ENCODE data around the gene APBB2. TPM values are rescaled to one million over a fixed set of nuclear protein-coding genes. Genes with fewer than 3 reads are reported as not detected.

The APBB2 gene
- total RNA-seq, 4 donors from 2014 or later: 139 to 248 (median 203) TPM

GRCh38 chr4:41161355-41161754, 53.0 kb downstream of the APBB2 start:
- no peaks in the 10 kb centered on the region for H3K27me3 ChIP-seq
- DNase-seq (ENCODE audit: low spot score in 2 of 2): no peak
- TF ChIP-seq POLR2A (IDR thresholded peaks at IDR 0.05) (no peak), EP300 (IDR thresholded peaks at IDR 0.05) (no peak), CTCF (IDR thresholded peaks at IDR 0.05) (no peak)
- no peaks in the 10 kb centered on the region for H3K9me3 ChIP-seq
- WGBS, 2 donors: 95 to 97% methylated on average over 3 of the region's 3 CpGs
- H3K4me1 ChIP-seq: peaks cover 0 to 27% (median 0%) of the 10 kb centered on the region in 4 donors
- H3K27ac ChIP-seq: no peak overlapping the region
- H3K4me3 ChIP-seq: no peak overlapping the region
- H3K36me3 ChIP-seq: no peaks in the 10 kb centered on the region

GRCh38 chr4:41160856-41161255, 53.5 kb downstream of the APBB2 start:
- Histone ChIP-seq H3K27ac (no peak overlapping the region), H3K9me3 (no peaks in the 10 kb centered on the region), H3K36me3 (no peaks in the 10 kb centered on the region), H3K4me3 (no peak overlapping the region), H3K4me1 (peaks cover 0 to 31% (median 0%) of the 10 kb centered on the region in 4 donors), H3K27me3 (no peaks in the 10 kb centered on the region)
- no peak for DNase-seq (ENCODE audit: low spot score in 2 of 2)
- 74 to 83% methylated on average over 4 of the region's 4 CpGs for WGBS, 2 donors
- no peak for TF ChIP-seq EP300 (IDR thresholded peaks at IDR 0.05)
- TF ChIP-seq CTCF (IDR thresholded peaks at IDR 0.05): no peak
- TF ChIP-seq POLR2A (IDR thresholded peaks at IDR 0.05): no peak

GRCh38 chr4:41160012-41160789, 54.1 kb downstream of the APBB2 start:
- no peak overlapping the region for H3K4me3 ChIP-seq
- TF ChIP-seq CTCF (IDR thresholded peaks at IDR 0.05): no peak
- no peak for TF ChIP-seq EP300 (IDR thresholded peaks at IDR 0.05)
- no peak for TF ChIP-seq POLR2A (IDR thresholded peaks at IDR 0.05)
- no peak for DNase-seq (ENCODE audit: low spot score in 2 of 2)
- H3K9me3 ChIP-seq: no peaks in the 10 kb centered on the region
- peaks cover 0 to 36% (median under 1%) of the 10 kb centered on the region in 4 donors for H3K4me1 ChIP-seq
- H3K27ac ChIP-seq: no peak overlapping the region
- 75 to 79% methylated on average over 10 of the region's 10 CpGs for WGBS, 2 donors
- no peaks in the 10 kb centered on the region for H3K36me3 ChIP-seq
- no peaks in the 10 kb centered on the region for H3K27me3 ChIP-seq

- WGBS, 2 donors: 95 to 98% methylated on average over 5 of the region's 5 CpGs
- Histone ChIP-seq H3K4me3 (no peak overlapping the region), H3K27me3 (no peaks in the 10 kb centered on the region), H3K27ac (no peak overlapping the region), H3K4me1 (peaks cover 0 to 40% (median 5%) of the 10 kb centered on the region in 4 donors), H3K36me3 (no peaks in the 10 kb centered on the region), H3K9me3 (no peaks in the 10 kb centered on the region)
- no peak for DNase-seq (ENCODE audit: low spot score in 2 of 2)
- no peak for TF ChIP-seq EP300 (IDR thresholded peaks at IDR 0.05)
- no peak for TF ChIP-seq CTCF (IDR thresholded peaks at IDR 0.05)
- no peak for TF ChIP-seq POLR2A (IDR thresholded peaks at IDR 0.05)
These were observed 55.6 kb downstream of the APBB2 start for GRCh38 chr4:41158756-41159155.

- Histone ChIP-seq H3K27me3 (no peaks in the 10 kb centered on the region), H3K36me3 (no peaks in the 10 kb centered on the region), H3K4me3 (no peak overlapping the region), H3K4me1 (peaks cover 0 to 40% (median 5%) of the 10 kb centered on the region in 4 donors), H3K9me3 (no peaks in the 10 kb centered on the region), H3K27ac (no peak overlapping the region)
- no peak for TF ChIP-seq POLR2A (IDR thresholded peaks at IDR 0.05)
- TF ChIP-seq CTCF (IDR thresholded peaks at IDR 0.05): no peak
- no peak for TF ChIP-seq EP300 (IDR thresholded peaks at IDR 0.05)
- WGBS, 2 donors: 72 to 89% methylated on average over 1 of the region's 1 CpG
- no peak for DNase-seq (ENCODE audit: low spot score in 2 of 2)
These were observed 56.1 kb downstream of the APBB2 start for GRCh38 chr4:41158274-41158673.

Measured in tibial nerve (tissue), 4 donors.